ENCODE results near the gene POMGNT2.

The POMGNT2 gene

DNA sequence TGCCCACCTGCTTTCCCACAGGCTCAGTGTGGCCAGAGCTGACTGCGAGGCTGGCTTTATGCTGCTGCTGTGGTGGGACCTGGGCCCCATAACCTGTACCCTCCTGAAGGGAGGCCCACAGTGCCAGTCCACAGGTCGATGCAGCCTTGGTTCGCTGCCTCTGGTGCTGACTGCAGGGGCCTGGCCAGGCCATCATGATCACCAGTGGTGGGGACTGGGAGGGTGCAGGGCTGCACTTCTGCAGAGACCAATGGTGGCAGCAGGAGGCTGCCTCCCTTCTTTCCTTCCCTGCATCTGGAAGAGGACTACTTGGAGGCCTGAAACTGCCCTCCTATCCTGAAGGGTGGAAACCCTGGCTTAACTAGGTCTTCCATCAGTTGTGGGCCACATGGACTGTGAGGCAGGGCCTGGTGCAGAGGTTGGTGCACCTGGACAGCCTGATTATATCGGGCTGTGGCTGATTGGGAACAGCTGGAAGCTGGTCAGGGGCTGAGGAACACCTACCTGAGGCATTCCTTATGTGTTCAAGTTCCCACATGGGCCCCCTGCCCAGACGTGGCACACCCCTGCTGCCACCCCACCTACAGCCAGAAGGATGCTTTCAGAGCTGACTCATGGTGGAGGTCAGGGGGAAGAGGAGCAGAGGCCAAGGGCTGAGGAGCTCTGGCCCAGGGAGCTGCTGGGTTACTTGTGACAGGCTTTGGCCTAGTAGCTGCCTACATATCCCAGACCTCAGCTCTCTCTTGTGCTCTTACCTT is 29.8 kb downstream of the POMGNT2 start:
- Histone ChIP-seq H3K9me3 (ENCODE audit: low read length) (no peaks in the 10 kb centered on the region), H3F3A (ENCODE audit: insufficient read depth, low read length) (no peaks in the 10 kb centered on the region), H3K4me2 (ENCODE audit: low read length) (no peak overlapping the region), H3K27me3 (ENCODE audit: insufficient read depth, low read length) (no peaks in the 10 kb centered on the region), H4K20me1 (ENCODE audit: insufficient read depth, low read length) (no peaks in the 10 kb centered on the region), H3K4me1 (ENCODE audit: insufficient read depth, low read length, severe bottlenecking) (no peaks in the 10 kb centered on the region), H2AFZ (ENCODE audit: low read length) (no peak overlapping the region), H3K27ac (ENCODE audit: low read depth, low read length, poor library complexity, severe bottlenecking) (no peak overlapping the region), H3K36me3 (ENCODE audit: insufficient read depth, low read length) (no peaks in the 10 kb centered on the region), H3K79me2 (ENCODE audit: insufficient read depth, low read length) (no peaks in the 10 kb centered on the region), H3K9ac (ENCODE audit: low read length) (no peak overlapping the region), H3K4me3 (ENCODE audit: low read depth, low read length, poor library complexity, severe bottlenecking) (no peak overlapping the region), H3K9me2 (ENCODE audit: low read depth, low read length) (no peaks in the 10 kb centered on the region)
- TF ChIP-seq EZH2 (IDR thresholded peaks at IDR 0.05; ENCODE audit: borderline replicate concordance, low read length) (no peak), CTCF (IDR thresholded peaks at IDR 0.05; ENCODE audit: low read length) (no peak)

DNA sequence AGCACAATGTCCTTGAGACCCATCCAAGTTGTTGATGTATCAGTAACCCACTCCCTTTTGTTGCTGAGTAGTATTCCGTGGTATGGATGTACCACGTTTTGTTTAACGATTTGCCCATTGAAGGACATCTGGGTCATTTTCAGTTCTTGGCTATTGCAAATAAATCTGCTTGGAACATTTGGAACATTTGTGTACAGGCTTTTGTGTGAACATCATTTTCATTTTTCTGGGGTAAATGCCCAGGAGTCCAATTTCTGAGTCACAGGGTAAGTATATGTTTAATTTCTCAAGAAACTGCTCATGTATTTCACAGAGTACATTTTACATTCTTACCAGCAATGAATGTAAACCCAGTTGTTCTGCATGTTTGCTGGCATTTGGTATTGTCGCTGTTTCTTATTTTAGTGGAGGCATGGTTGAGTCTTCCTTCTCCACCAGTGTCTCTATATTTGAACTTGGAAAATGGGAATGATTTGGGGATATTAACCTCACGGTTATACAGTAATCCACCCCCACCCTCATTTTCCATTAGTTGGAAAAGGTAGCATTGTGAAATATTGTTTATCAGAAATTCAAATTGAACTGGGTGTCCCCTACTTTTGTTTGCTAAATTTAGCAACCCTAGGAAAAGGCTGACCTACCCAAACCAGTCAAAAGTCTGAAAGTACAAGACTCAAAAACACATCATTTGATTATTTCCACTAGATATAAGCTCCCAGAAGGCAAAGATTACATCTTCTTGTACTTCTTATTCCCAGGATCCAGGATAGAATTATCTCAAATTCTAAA is 30.8 kb downstream of the POMGNT2 start:
- Histone ChIP-seq H3F3A (ENCODE audit: insufficient read depth, low read length) (no peaks in the 10 kb centered on the region), H3K9ac (ENCODE audit: low read length) (no peak overlapping the region), H4K20me1 (ENCODE audit: insufficient read depth, low read length) (no peaks in the 10 kb centered on the region), H3K4me2 (ENCODE audit: low read length) (no peak overlapping the region), H3K4me1 (ENCODE audit: insufficient read depth, low read length, severe bottlenecking) (no peaks in the 10 kb centered on the region), H3K9me3 (ENCODE audit: low read length) (no peaks in the 10 kb centered on the region), H3K4me3 (ENCODE audit: low read depth, low read length, poor library complexity, severe bottlenecking) (no peak overlapping the region), H3K9me2 (ENCODE audit: low read depth, low read length) (no peaks in the 10 kb centered on the region), H3K36me3 (ENCODE audit: insufficient read depth, low read length) (no peaks in the 10 kb centered on the region), H3K27me3 (ENCODE audit: insufficient read depth, low read length) (no peaks in the 10 kb centered on the region), H2AFZ (ENCODE audit: low read length) (no peak overlapping the region), H3K79me2 (ENCODE audit: insufficient read depth, low read length) (no peaks in the 10 kb centered on the region), H3K27ac (ENCODE audit: low read depth, low read length, poor library complexity, severe bottlenecking) (no peak overlapping the region)
- no peak for TF ChIP-seq CTCF (IDR thresholded peaks at IDR 0.05; ENCODE audit: low read length)

GRCh38 chr3:43074482-43074881 is 31.4 kb downstream of the POMGNT2 start:
- Histone ChIP-seq H3K9me2 (ENCODE audit: low read depth, low read length) (no peaks in the 10 kb centered on the region), H3K36me3 (ENCODE audit: insufficient read depth, low read length) (no peaks in the 10 kb centered on the region), H3K27me3 (ENCODE audit: insufficient read depth, low read length) (no peaks in the 10 kb centered on the region), H3K27ac (ENCODE audit: low read depth, low read length, poor library complexity, severe bottlenecking) (no peak overlapping the region), H3K4me3 (ENCODE audit: low read depth, low read length, poor library complexity, severe bottlenecking) (no peak overlapping the region), H2AFZ (ENCODE audit: low read length) (no peak overlapping the region), H3K4me2 (ENCODE audit: low read length) (no peak overlapping the region), H3F3A (ENCODE audit: insufficient read depth, low read length) (no peaks in the 10 kb centered on the region), H3K4me1 (ENCODE audit: insufficient read depth, low read length, severe bottlenecking) (no peaks in the 10 kb centered on the region), H3K9ac (ENCODE audit: low read length) (no peak overlapping the region), H3K79me2 (ENCODE audit: insufficient read depth, low read length) (no peaks in the 10 kb centered on the region), H4K20me1 (ENCODE audit: insufficient read depth, low read length) (no peaks in the 10 kb centered on the region), H3K9me3 (ENCODE audit: low read length) (no peaks in the 10 kb centered on the region)
- TF ChIP-seq EZH2 (IDR thresholded peaks at IDR 0.05; ENCODE audit: borderline replicate concordance, low read length) (no peak), CTCF (IDR thresholded peaks at IDR 0.05; ENCODE audit: low read length) (no peak)
